Calu3 (cell line): Measurements from ENCODE around the gene CPS1. TPM values are rescaled to one million over a fixed set of nuclear protein-coding genes. Genes with fewer than 3 reads are reported as not detected.

Experiments
- BruUV-seq: library from RNA; stranded (reverse); fragments of 400-500 nt; replicated peaks from 2 replicates; lab custom pipeline; 2021; lab: Mats Ljungman, UMichigan
- CTCF ChIA-PET: fragments of 300-600 bp; sonication (Branson Sonifier 250); formaldehyde crosslinking; loops from one replicate; lab custom pipeline; 2022; ENCODE audit warnings: antibody characterized with exemption; lab: Charles Lee
- DNase-seq: peaks from one replicate; pipeline ENCODE4 v3.0.0; 2022
- H3K27ac Mint-ChIP-seq: one replicate; pipeline ENCODE4 v1.8.0; 2022; ENCODE audit warnings: mixed read lengths; ENCODE audit not compliant: unreplicated experiment
- H3K27me3 Mint-ChIP-seq: one replicate; pipeline ENCODE4 v1.8.0; 2022; ENCODE audit warnings: mixed read lengths; ENCODE audit not compliant: unreplicated experiment
- H3K36me3 Mint-ChIP-seq: one replicate; pipeline ENCODE4 v1.8.0; 2022; ENCODE audit warnings: mild to moderate bottlenecking, moderate library complexity, mixed read lengths; ENCODE audit not compliant: insufficient read depth, unreplicated experiment
- H3K4me1 Mint-ChIP-seq: one replicate; pipeline ENCODE4 v1.8.0; 2022; ENCODE audit warnings: mild to moderate bottlenecking, low read depth, mixed read lengths; ENCODE audit not compliant: unreplicated experiment
- H3K4me3 Mint-ChIP-seq: one replicate; pipeline ENCODE4 v1.8.0; 2022; ENCODE audit warnings: mild to moderate bottlenecking, low read depth, moderate library complexity, mixed read lengths; ENCODE audit not compliant: unreplicated experiment
- H3K9me3 Mint-ChIP-seq: one replicate; pipeline ENCODE4 v1.8.0; 2022; ENCODE audit warnings: low read depth, mixed read lengths; ENCODE audit not compliant: unreplicated experiment
- CTCF ChIP-seq: fragments of 200-600 bp; IDR thresholded peaks from one replicate; pipeline ENCODE4 v1.8.0; 2022; ENCODE audit warnings: antibody characterized with exemption; ENCODE audit not compliant: unreplicated experiment
- intact Hi-C: fragments of 100-400 bp; cut with micrococcal nuclease; formaldehyde crosslinking; loops from one replicate; pipeline ENCODE4 v1.10.0; 2022; ENCODE audit not compliant: unreplicated experiment
- total RNA-seq: library from RNA; stranded (reverse); gene quantifications from 2 replicates; pipeline ENCODE4 v1.2.3, GENCODE V29; 2022

CPS1 gene
- total RNA-seq, 1 experiment from 2014 or later = 0.80 TPM

GRCh38 chr2:210671065-210671464 lies 114.7 kb downstream of the CPS1 start:
- CTCF ChIA-PET = no interaction called here
- TF ChIP-seq CTCF = no peak
- Mint-ChIP-seq H3K27me3 (no peaks in the 10 kb centered on the region), H3K9me3 (no peaks in the 10 kb centered on the region), H3K4me3 (no peak overlapping the region), H3K36me3 (no peaks in the 10 kb centered on the region), H3K4me1 (no peaks in the 10 kb centered on the region), H3K27ac (no peak overlapping the region)
- intact Hi-C loops = no loop called here
- DNase-seq = no peak
- BruUV-seq = no TSS peak

- H3K4me3 Mint-ChIP-seq = no peak overlapping the region
- H3K27me3 Mint-ChIP-seq = no peaks in the 10 kb centered on the region
- CTCF ChIA-PET = no interaction called here
- no peak for TF ChIP-seq CTCF
- intact Hi-C loops = no loop called here
- H3K36me3 Mint-ChIP-seq = no peaks in the 10 kb centered on the region
- BruUV-seq = no TSS peak
- H3K4me1 Mint-ChIP-seq = no peaks in the 10 kb centered on the region
- H3K27ac Mint-ChIP-seq = no peak overlapping the region
- no peak for DNase-seq
- H3K9me3 Mint-ChIP-seq = no peaks in the 10 kb centered on the region
Measured at GRCh38 chr2:210673117-210673516, 116.7 kb downstream of the CPS1 start.

- intact Hi-C loops = no loop called here
- H3K27me3 Mint-ChIP-seq = no peaks in the 10 kb centered on the region
- no peak overlapping the region for H3K4me3 Mint-ChIP-seq
- no peaks in the 10 kb centered on the region for H3K36me3 Mint-ChIP-seq
- BruUV-seq = no TSS peak
- no peak for DNase-seq
- H3K9me3 Mint-ChIP-seq = no peaks in the 10 kb centered on the region
- CTCF ChIA-PET = no interaction called here
- no peak for TF ChIP-seq CTCF
- H3K27ac Mint-ChIP-seq = no peak overlapping the region
- H3K4me1 Mint-ChIP-seq = no peaks in the 10 kb centered on the region
Measured at GRCh38 chr2:210676067-210676466, 119.7 kb downstream of the CPS1 start.

- H3K36me3 Mint-ChIP-seq = no peaks in the 10 kb centered on the region
- no peaks in the 10 kb centered on the region for H3K27me3 Mint-ChIP-seq
- no TSS peak for BruUV-seq
- no peak overlapping the region for H3K4me3 Mint-ChIP-seq
- CTCF ChIA-PET = no interaction called here
- TF ChIP-seq CTCF = no peak
- no peak overlapping the region for H3K27ac Mint-ChIP-seq
- H3K4me1 Mint-ChIP-seq = no peaks in the 10 kb centered on the region
- DNase-seq = no peak
- intact Hi-C loops = no loop called here
- H3K9me3 Mint-ChIP-seq = no peaks in the 10 kb centered on the region
Measured at GRCh38 chr2:210681491-210681890, 125.1 kb downstream of the CPS1 start.
